ENCODE measurements around the gene E2F7. TPM values are rescaled to one million over a fixed set of nuclear protein-coding genes. Genes with fewer than 3 reads are reported as not detected.

The E2F7 gene
- polyA plus RNA-seq, 1 of the 3 experiments (the other 2 are of a cell fraction), result 8.8 TPM

- no peak for TF ChIP-seq FOXJ3 (CRISPR knock-in tag; IDR thresholded peaks at IDR 0.05)
- TF ChIP-seq ZBTB33 (IDR thresholded peaks at IDR 0.05; ENCODE audit: borderline replicate concordance, low read depth), result no peak
- TF ChIP-seq FOSL2 (IDR thresholded peaks at IDR 0.05; ENCODE audit: borderline replicate concordance, low read depth), result peak; percentile 89
- TF ChIP-seq, protein P1, sequence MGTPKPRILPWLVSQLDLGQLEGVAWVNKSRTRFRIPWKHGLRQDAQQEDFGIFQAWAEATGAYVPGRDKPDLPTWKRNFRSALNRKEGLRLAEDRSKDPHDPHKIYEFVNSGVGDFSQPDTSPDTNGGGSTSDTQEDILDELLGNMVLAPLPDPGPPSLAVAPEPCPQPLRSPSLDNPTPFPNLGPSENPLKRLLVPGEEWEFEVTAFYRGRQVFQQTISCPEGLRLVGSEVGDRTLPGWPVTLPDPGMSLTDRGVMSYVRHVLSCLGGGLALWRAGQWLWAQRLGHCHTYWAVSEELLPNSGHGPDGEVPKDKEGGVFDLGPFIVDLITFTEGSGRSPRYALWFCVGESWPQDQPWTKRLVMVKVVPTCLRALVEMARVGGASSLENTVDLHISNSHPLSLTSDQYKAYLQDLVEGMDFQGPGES (IDR thresholded peaks at IDR 0.05; ENCODE audit: low read depth, low read length), result no peak
- TF ChIP-seq SMC3 (IDR thresholded peaks at IDR 0.05; ENCODE audit: low read depth, low read length), result no peak
- TF ChIP-seq NRF1 (IDR thresholded peaks at IDR 0.05; ENCODE audit: low read depth, low read length), result no peak
- peak; percentile 64; the same call in 1 of the 2 replicates for TF ChIP-seq NFIC (IDR thresholded peaks at IDR 0.05; ENCODE audit: borderline replicate concordance)
- peak; percentile 64; the same call in 1 of the 2 replicates for TF ChIP-seq MAX (IDR thresholded peaks at IDR 0.05; ENCODE audit: low read depth)
- no peak for TF ChIP-seq SIN3A (IDR thresholded peaks at IDR 0.05; ENCODE audit: borderline replicate concordance, low read depth, low read length)
- TF ChIP-seq POLR2AphosphoS5 (IDR thresholded peaks at IDR 0.05; ENCODE audit: low read depth, low read length), result no peak
- TF ChIP-seq YY1 (IDR thresholded peaks at IDR 0.05; ENCODE audit: low read depth), result peak; percentile 17; the same call in 1 of the 2 replicates
- no peak for TF ChIP-seq ELF1 (IDR thresholded peaks at IDR 0.05)
- TF ChIP-seq RCOR1 (IDR thresholded peaks at IDR 0.05; ENCODE audit: low read length), result no peak
- TF ChIP-seq GATA2 (CRISPR knock-in tag; IDR thresholded peaks at IDR 0.05), result no peak
- TF ChIP-seq, protein P2, sequence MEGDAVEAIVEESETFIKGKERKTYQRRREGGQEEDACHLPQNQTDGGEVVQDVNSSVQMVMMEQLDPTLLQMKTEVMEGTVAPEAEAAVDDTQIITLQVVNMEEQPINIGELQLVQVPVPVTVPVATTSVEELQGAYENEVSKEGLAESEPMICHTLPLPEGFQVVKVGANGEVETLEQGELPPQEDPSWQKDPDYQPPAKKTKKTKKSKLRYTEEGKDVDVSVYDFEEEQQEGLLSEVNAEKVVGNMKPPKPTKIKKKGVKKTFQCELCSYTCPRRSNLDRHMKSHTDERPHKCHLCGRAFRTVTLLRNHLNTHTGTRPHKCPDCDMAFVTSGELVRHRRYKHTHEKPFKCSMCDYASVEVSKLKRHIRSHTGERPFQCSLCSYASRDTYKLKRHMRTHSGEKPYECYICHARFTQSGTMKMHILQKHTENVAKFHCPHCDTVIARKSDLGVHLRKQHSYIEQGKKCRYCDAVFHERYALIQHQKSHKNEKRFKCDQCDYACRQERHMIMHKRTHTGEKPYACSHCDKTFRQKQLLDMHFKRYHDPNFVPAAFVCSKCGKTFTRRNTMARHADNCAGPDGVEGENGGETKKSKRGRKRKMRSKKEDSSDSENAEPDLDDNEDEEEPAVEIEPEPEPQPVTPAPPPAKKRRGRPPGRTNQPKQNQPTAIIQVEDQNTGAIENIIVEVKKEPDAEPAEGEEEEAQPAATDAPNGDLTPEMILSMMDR (IDR thresholded peaks at IDR 0.05), result no peak
- TF ChIP-seq, protein P3, sequence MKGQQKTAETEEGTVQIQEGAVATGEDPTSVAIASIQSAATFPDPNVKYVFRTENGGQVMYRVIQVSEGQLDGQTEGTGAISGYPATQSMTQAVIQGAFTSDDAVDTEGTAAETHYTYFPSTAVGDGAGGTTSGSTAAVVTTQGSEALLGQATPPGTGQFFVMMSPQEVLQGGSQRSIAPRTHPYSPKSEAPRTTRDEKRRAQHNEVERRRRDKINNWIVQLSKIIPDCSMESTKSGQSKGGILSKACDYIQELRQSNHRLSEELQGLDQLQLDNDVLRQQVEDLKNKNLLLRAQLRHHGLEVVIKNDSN (IDR thresholded peaks at IDR 0.05; ENCODE audit: borderline replicate concordance, low read depth), result no peak
These were observed 37.3 kb upstream of the E2F7 start (continued) for GRCh38 chr12:77102691-77103090.

DNA sequence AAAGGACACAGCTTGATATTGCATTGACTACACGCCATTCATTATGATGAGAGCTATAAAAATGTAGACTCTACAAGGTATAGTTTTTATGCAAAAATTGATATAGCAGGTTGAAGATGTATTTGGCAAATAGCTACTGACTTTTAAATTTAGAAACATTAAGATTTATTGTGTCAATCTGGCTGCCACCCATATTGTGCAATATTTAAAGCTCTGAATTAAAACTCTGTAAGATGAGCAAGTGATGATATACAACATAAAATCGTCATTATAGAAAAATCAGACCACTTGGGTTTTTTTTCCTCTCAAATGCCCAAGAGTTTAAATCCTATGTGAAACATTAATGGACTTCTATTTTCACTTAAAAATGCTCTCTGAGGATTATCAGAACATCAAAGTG, 36.8 kb upstream of the E2F7 start:
- H3K27ac ChIP-seq (ENCODE audit: low read depth in 2 of 2, low read length in 1 of 2), result peak overlapping the region; percentile 34 to 90; a peak in 3 of 4 replicates
- H3F3A ChIP-seq (replicated peaks; ENCODE audit: insufficient read depth), result peaks cover 31% of the 10 kb centered on the region
- no peaks in the 10 kb centered on the region for H3K9me3 ChIP-seq
- no peak for DNase-seq
- peak overlapping the region; percentile 68 for H3K9ac ChIP-seq
- H3K4me1 ChIP-seq (ENCODE audit: control insufficient read depth in 1 of 2, insufficient read depth in 2 of 2, low read depth in 1 of 2, low read length in 1 of 2), result peaks cover 0 to 31% of the 10 kb centered on the region in 2 experiments; a peak in 2 of 4 replicates
- no peaks in the 10 kb centered on the region for H3K36me3 ChIP-seq (replicated peaks in 1 of 2; ENCODE audit: control insufficient read depth in 1 of 2, insufficient read depth in 2 of 2, low read length in 1 of 2)
- 41% methylated on average over 2 of the region's 2 CpGs for WGBS (ENCODE audit: low lambda C conversion rate)
- no peaks in the 10 kb centered on the region for H3K9me2 ChIP-seq
- H4K20me1 ChIP-seq (ENCODE audit: insufficient read depth), result no peaks in the 10 kb centered on the region
- peak overlapping the region; percentile 57 for H3K4me2 ChIP-seq
- H3K27me3 ChIP-seq (ENCODE audit: insufficient read depth), result no peaks in the 10 kb centered on the region
- H2AFZ ChIP-seq (ENCODE audit: low read depth), result peak overlapping the region; percentile 51
- ChIA-PET CTCF (no interaction called here), POLR2A (no interaction called here)
- H3K79me2 ChIP-seq (ENCODE audit: insufficient read depth), result no peaks in the 10 kb centered on the region
- no peak overlapping the region; a peak in 1 of 4 replicates for H3K4me3 ChIP-seq (ENCODE audit: low read depth in 2 of 2, low read length in 1 of 2)
- TF ChIP-seq TAF1 (IDR thresholded peaks at IDR 0.05; ENCODE audit: borderline replicate concordance, low read depth, low read length), result no peak
- TF ChIP-seq YY1 (IDR thresholded peaks at IDR 0.05; ENCODE audit: low read depth), result no peak
- no peak for TF ChIP-seq ELF1 (IDR thresholded peaks at IDR 0.05)
- TF ChIP-seq ZBTB33 (IDR thresholded peaks at IDR 0.05; ENCODE audit: borderline replicate concordance, low read depth), result no peak
- no peak for TF ChIP-seq RFX5 (IDR thresholded peaks at IDR 0.05; ENCODE audit: low read length)
- TF ChIP-seq RCOR1 (IDR thresholded peaks at IDR 0.05; ENCODE audit: low read length), result no peak
- TF ChIP-seq EZH2phosphoT487 (IDR thresholded peaks at IDR 0.05; ENCODE audit: borderline replicate concordance, low read depth), result no peak
- no peak for TF ChIP-seq CHD2 (IDR thresholded peaks at IDR 0.05; ENCODE audit: low read length, partially characterized antibody)
- TF ChIP-seq GATA2 (CRISPR knock-in tag; IDR thresholded peaks at IDR 0.05), result no peak
- TF ChIP-seq POLR2AphosphoS5 (IDR thresholded peaks at IDR 0.05; ENCODE audit: low read depth, low read length), result no peak
- TF ChIP-seq NRF1 (IDR thresholded peaks at IDR 0.05; ENCODE audit: low read depth, low read length), result no peak
- no peak for TF ChIP-seq EP300 (IDR thresholded peaks at IDR 0.05; ENCODE audit: borderline replicate concordance in 1 of 2, low read depth in 1 of 2, low read length in 1 of 2)

Data from SK-N-SH (cell line).